Measurements from ENCODE around the gene CLIP3.
"Not testable (repeated sequence)": the region's sequence is repeated elsewhere in the genome, so short reads cannot be mapped to it uniquely, and the experiment has no call there.

Gene CLIP3

GRCh38 chr19:36046443-36047050 is 13.9 kb upstream of the CLIP3 start:
- DNase-seq: no peak

- no peak for DNase-seq
Observed at GRCh38 chr19:36043952-36044351, 11.3 kb upstream of the CLIP3 start.

DNA sequence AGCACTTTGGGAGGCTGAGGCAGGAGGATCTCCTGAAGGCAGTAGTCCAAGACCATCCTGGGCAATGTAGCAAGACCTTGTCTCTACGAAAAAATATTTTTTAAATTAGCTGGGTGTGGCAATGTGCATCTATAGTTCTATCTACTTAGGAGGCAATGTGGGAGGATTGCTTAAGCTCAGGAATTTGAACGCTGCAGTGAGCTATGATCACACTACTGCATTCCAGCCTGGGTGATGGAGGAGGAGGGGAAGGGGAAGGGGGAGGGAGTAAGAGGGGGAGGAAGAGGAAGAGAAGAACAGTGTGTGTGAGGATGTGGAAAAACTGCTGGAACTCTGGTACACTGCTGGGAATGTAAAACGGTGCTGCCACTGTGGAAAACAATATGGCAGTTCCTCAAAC is 9.2 kb upstream of the CLIP3 start:
- no peak for DNase-seq

- DNase-seq: not testable (repeated sequence)
Observed at GRCh38 chr19:36041092-36041491, 8.4 kb upstream of the CLIP3 start.

DNA sequence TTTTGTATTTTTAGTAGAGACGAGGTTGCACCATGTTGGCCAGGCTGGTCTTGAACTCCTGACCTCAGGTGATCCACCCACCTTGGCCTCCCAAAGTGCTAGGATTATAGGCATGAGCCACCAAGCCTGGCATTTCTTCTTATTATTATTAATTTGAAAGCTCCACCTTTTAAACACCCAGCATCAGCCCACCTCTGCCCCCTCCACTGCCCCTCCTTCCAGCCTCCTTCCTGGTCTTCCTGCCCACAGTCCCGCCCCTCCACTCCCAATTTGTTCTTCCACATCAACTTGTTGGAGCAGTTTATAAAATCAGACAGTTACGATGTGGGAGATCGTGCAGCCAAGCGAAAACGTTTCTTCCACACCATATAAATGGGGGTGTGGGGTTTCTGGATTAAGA is 7.8 kb upstream of the CLIP3 start:
- no peak for DNase-seq

DNA sequence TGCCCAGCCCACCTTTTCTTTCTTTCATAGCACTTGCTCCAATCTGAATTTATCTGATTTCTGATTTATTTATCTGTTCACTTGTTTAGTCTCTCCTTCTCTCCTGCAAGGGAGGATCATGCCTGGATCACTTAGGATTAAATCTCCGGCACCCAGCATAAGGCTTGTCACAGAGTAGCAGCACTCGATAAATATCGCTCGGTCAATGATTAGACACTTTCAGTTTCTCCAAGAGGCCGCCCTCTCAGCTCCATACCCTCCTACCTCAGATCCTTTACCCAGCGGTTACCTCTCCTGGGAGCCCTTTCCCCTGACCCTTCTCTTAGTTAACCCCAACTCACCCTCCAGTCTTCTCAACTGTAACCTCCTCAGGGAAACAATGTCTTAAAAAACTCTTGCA is 1.4 kb downstream of the CLIP3 start:
- DNase-seq: no peak

GRCh38 chr19:36030264-36031148 is 2.2 kb downstream of the CLIP3 start:
- no peak for DNase-seq

GRCh38 chr19:36028313-36029041 is 4.2 kb downstream of the CLIP3 start:
- no peak for DNase-seq

- DNase-seq: no peak
Observed at GRCh38 chr19:36027696-36028095, 5.0 kb downstream of the CLIP3 start.

- no peak for DNase-seq
Observed at GRCh38 chr19:36026091-36026876, 6.4 kb downstream of the CLIP3 start.

- DNase-seq: no peak
Observed at GRCh38 chr19:36025541-36025940, 7.1 kb downstream of the CLIP3 start.

- no peak for DNase-seq
Observed at GRCh38 chr19:36023432-36023831, 9.2 kb downstream of the CLIP3 start.

DNA sequence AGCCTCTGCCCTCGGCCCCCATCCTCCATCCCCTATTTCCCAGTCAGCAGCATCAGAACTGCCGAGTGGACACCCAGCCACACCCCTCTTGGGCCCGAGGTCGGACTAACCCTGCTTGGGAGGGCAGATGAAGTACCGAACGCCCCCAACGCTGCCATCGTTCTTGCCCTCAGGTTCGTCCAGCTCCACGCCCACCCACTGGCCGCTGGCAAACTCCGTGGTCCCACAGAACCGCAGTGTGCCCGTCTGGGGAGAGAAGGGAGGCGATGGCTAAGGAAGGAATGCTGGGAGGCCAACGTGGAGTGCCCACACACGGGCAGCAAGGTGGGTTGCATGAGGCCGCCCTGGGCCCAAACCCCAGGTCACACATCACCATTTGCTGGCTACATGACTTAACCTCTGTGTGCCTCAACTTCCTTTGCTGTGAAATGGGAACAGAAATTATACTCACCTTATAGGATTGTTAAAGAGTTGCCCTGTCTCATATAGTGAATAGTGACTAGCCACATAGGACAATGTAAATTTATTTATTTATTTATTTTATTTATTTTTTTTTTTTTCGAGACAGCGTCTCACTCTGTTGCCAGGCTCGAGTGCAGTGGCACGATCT is 13.5 kb downstream of the CLIP3 start:
- no peak for DNase-seq

GRCh38 chr19:36014012-36014924 is 18.4 kb downstream of the CLIP3 start, which contains the start of gene ALKBH6:
ALKBH6 (minus strand) TSS chr19:36014213; CDS start chr19:36013397, 816 bp downstream.
- DNase-seq: peak; percentile 100

- peak; percentile 33 for DNase-seq
Observed at GRCh38 chr19:36013280-36014011, 19.2 kb downstream of the CLIP3 start.

GRCh38 chr19:36010402-36010801 is 22.3 kb downstream of the CLIP3 start:
- no peak for DNase-seq

- DNase-seq: no peak
Observed at GRCh38 chr19:36009633-36010379, 22.9 kb downstream of the CLIP3 start.

DNA sequence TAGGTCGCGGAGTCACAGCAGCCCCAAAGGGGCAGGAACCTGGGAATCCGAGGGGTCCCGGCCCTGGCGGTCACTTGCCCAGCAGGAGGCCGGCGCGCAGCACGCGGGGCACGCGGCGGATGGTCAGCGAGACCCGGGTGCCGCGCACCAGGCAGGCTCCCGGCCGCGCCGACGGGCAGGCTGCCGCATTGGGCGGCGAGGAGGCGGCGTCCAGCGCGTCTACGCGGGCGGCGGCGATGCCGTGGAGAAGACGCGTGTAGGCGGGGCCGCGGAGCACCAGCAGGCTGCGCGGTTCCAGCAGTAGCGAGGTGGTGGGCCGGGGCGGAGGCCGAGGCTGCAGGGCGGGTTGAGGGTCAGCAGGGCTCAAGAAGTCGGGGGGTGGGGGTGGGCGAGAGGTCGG is 23.5 kb downstream of the CLIP3 start:
- peak; percentile 74 for DNase-seq

- DNase-seq: no peak
Observed at GRCh38 chr19:36008336-36008978, 24.2 kb downstream of the CLIP3 start, which contains the start of gene SYNE4. SYNE4 (minus strand) TSS chr19:36008813; CDS start chr19:36008681, 132 bp downstream.

Data from hematopoietic multipotent progenitor cell treated with erythropoietin and hydrocortisone succinate and interleukin-3 and kit ligand, for 6 days (in vitro differentiated cells).